NCI-H1105 (cell line): ENCODE measurements around the gene ABCA4.
"Not testable (repeated sequence)": the region's sequence is repeated elsewhere in the genome, so short reads cannot be mapped to it uniquely, and the experiment has no call there.

ENCODE experiments used
- DNase-seq: peaks from one replicate; lab custom pipeline; 2025; lab: John Stamatoyannopoulos, UW

Gene ABCA4

GRCh38 chr1:94004924-94005323 lies 116.0 kb downstream of the ABCA4 start:
- no peak for DNase-seq

- DNase-seq, result no peak
These were observed 118.7 kb downstream of the ABCA4 start for GRCh38 chr1:94002046-94002787.

- DNase-seq, result no peak
These were observed 119.4 kb downstream of the ABCA4 start for GRCh38 chr1:94001397-94002045.

GRCh38 chr1:94000510-94001282 lies 120.3 kb downstream of the ABCA4 start:
- no peak for DNase-seq

- no peak for DNase-seq
These were observed 121.0 kb downstream of the ABCA4 start for GRCh38 chr1:93999840-94000415.

- DNase-seq, result not testable (repeated sequence)
These were observed 122.4 kb downstream of the ABCA4 start for GRCh38 chr1:93998532-93998931.

GRCh38 chr1:93997756-93998155 lies 123.2 kb downstream of the ABCA4 start:
- no peak for DNase-seq

- DNase-seq, result no peak
These were observed 125.0 kb downstream of the ABCA4 start for GRCh38 chr1:93995837-93996536.

- no peak for DNase-seq
These were observed 127.2 kb downstream of the ABCA4 start for GRCh38 chr1:93993731-93994130.

- no peak for DNase-seq
These were observed 128.0 kb downstream of the ABCA4 start for GRCh38 chr1:93992954-93993353.

- DNase-seq, result no peak
These were observed 128.8 kb downstream of the ABCA4 start for GRCh38 chr1:93992190-93992589.

GRCh38 chr1:93991271-93991670 lies 129.7 kb downstream of the ABCA4 start:
- no peak for DNase-seq

GRCh38 chr1:93990477-93990876 lies 130.5 kb downstream of the ABCA4 start:
- not testable (repeated sequence) for DNase-seq

- DNase-seq, result no peak
These were observed 130.9 kb downstream of the ABCA4 start for GRCh38 chr1:93990010-93990409.

GRCh38 chr1:93989601-93990000 lies 131.3 kb downstream of the ABCA4 start:
- DNase-seq, result no peak

GRCh38 chr1:93988634-93989350 lies 132.2 kb downstream of the ABCA4 start:
- no peak for DNase-seq

GRCh38 chr1:93981274-93981667 lies 139.7 kb downstream of the ABCA4 start:
- no peak for DNase-seq

- no peak for DNase-seq
These were observed 140.4 kb downstream of the ABCA4 start for GRCh38 chr1:93980320-93981273.

GRCh38 chr1:93979718-93980319 lies 141.1 kb downstream of the ABCA4 start:
- no peak for DNase-seq
